Activated T-helper 17 cell treated with anti-CD3 and anti-CD28 coated beads, Interleukin-2, amount 50 U/mL, for 72 hours (primary cell): ENCODE data around the gene SH3BP2. TPM values are rescaled to one million over a fixed set of nuclear protein-coding genes. Genes with fewer than 3 reads are reported as not detected.

Experiments used
- ATAC-seq: fragments of 150-1000 bp; cut with Tn5 transposase; replicated peaks from 2 replicates; pipeline ENCODE4 v1.10.0; 2021; ENCODE audit warnings: mild to moderate bottlenecking, moderate library complexity
- H3K27ac Mint-ChIP-seq: one replicate; pipeline ENCODE4 v1.8.0; 2022; ENCODE audit warnings: mixed read lengths
- H3K27me3 Mint-ChIP-seq: one replicate; pipeline ENCODE4 v1.8.0; 2022; ENCODE audit warnings: mixed read lengths
- H3K36me3 Mint-ChIP-seq: one replicate; pipeline ENCODE4 v1.8.0; 2022; ENCODE audit warnings: low read depth, mild to moderate bottlenecking, mixed read lengths
- H3K4me1 Mint-ChIP-seq: one replicate; pipeline ENCODE4 v1.8.0; 2022; ENCODE audit warnings: mixed read lengths
- H3K4me3 Mint-ChIP-seq: one replicate; pipeline ENCODE4 v1.8.0; 2022; ENCODE audit warnings: mild to moderate bottlenecking, mixed read lengths
- H3K9me3 Mint-ChIP-seq: one replicate; pipeline ENCODE4 v1.8.0; 2022; ENCODE audit warnings: mixed read lengths
- total RNA-seq, 2 donors: library from RNA; stranded (reverse); gene quantifications; one replicate each; pipeline ENCODE4 v1.2.3, GENCODE V29; 2022

Gene SH3BP2
- total RNA-seq, 2 donors from 2014 or later: 83.5 to 122 TPM

GRCh38 chr4:2781911-2782310 is 11.0 kb upstream of the SH3BP2 start:
- Mint-ChIP-seq H3K4me3 (no peak overlapping the region), H3K27me3 (no peaks in the 10 kb centered on the region), H3K4me1 (peaks cover 4% of the 10 kb centered on the region), H3K36me3 (no peaks in the 10 kb centered on the region), H3K9me3 (no peaks in the 10 kb centered on the region), H3K27ac (no peak overlapping the region)
- no peak for ATAC-seq

- ATAC-seq: no peak
- Mint-ChIP-seq H3K4me1 (peaks cover 4% of the 10 kb centered on the region), H3K27me3 (no peaks in the 10 kb centered on the region), H3K9me3 (no peaks in the 10 kb centered on the region), H3K36me3 (no peaks in the 10 kb centered on the region), H3K27ac (no peak overlapping the region), H3K4me3 (peak overlapping the region; percentile 16)
Observed at GRCh38 chr4:2783790-2784189, 9.1 kb upstream of the SH3BP2 start.

- H3K4me1 Mint-ChIP-seq: peaks cover 10% of the 10 kb centered on the region
- peak overlapping the region; percentile 93 for H3K27ac Mint-ChIP-seq
- H3K36me3 Mint-ChIP-seq: no peaks in the 10 kb centered on the region
- no peaks in the 10 kb centered on the region for H3K9me3 Mint-ChIP-seq
- no peaks in the 10 kb centered on the region for H3K27me3 Mint-ChIP-seq
- peak overlapping the region; percentile 66 for H3K4me3 Mint-ChIP-seq
- ATAC-seq: peak; percentile 80
Observed at GRCh38 chr4:2785613-2786012, 7.3 kb upstream of the SH3BP2 start.

- H3K4me1 Mint-ChIP-seq: peaks cover 10% of the 10 kb centered on the region
- H3K4me3 Mint-ChIP-seq: peak overlapping the region; percentile 66
- no peaks in the 10 kb centered on the region for H3K27me3 Mint-ChIP-seq
- no peaks in the 10 kb centered on the region for H3K36me3 Mint-ChIP-seq
- ATAC-seq: peak; percentile 72
- no peaks in the 10 kb centered on the region for H3K9me3 Mint-ChIP-seq
- H3K27ac Mint-ChIP-seq: peak overlapping the region; percentile 93
Observed at GRCh38 chr4:2786152-2786671, 6.7 kb upstream of the SH3BP2 start.

GRCh38 chr4:2786794-2787229 is 6.1 kb upstream of the SH3BP2 start:
- H3K27ac Mint-ChIP-seq: peak overlapping the region; percentile 93
- peaks cover 10% of the 10 kb centered on the region for H3K4me1 Mint-ChIP-seq
- H3K27me3 Mint-ChIP-seq: no peaks in the 10 kb centered on the region
- H3K9me3 Mint-ChIP-seq: no peaks in the 10 kb centered on the region
- ATAC-seq: no peak
- no peaks in the 10 kb centered on the region for H3K36me3 Mint-ChIP-seq
- H3K4me3 Mint-ChIP-seq: peak overlapping the region; percentile 66

- ATAC-seq: peak; percentile 57
- H3K4me3 Mint-ChIP-seq: peak overlapping the region; percentile 66
- H3K27ac Mint-ChIP-seq: peak overlapping the region; percentile 93
- peaks cover 10% of the 10 kb centered on the region for H3K4me1 Mint-ChIP-seq
- H3K9me3 Mint-ChIP-seq: no peaks in the 10 kb centered on the region
- H3K36me3 Mint-ChIP-seq: no peaks in the 10 kb centered on the region
- no peaks in the 10 kb centered on the region for H3K27me3 Mint-ChIP-seq
Observed at GRCh38 chr4:2787230-2788100, 5.4 kb upstream of the SH3BP2 start.

GRCh38 chr4:2788101-2788500 is 4.8 kb upstream of the SH3BP2 start:
- H3K27me3 Mint-ChIP-seq: no peaks in the 10 kb centered on the region
- peaks cover 10% of the 10 kb centered on the region for H3K4me1 Mint-ChIP-seq
- no peaks in the 10 kb centered on the region for H3K36me3 Mint-ChIP-seq
- H3K9me3 Mint-ChIP-seq: no peaks in the 10 kb centered on the region
- H3K4me3 Mint-ChIP-seq: peak overlapping the region; percentile 66
- H3K27ac Mint-ChIP-seq: peak overlapping the region; percentile 93
- no peak for ATAC-seq

- H3K4me3 Mint-ChIP-seq: peak overlapping the region; percentile 66
- H3K27me3 Mint-ChIP-seq: no peaks in the 10 kb centered on the region
- no peak for ATAC-seq
- H3K27ac Mint-ChIP-seq: peak overlapping the region; percentile 65
- H3K9me3 Mint-ChIP-seq: no peaks in the 10 kb centered on the region
- peaks cover 2% of the 10 kb centered on the region for H3K36me3 Mint-ChIP-seq
- H3K4me1 Mint-ChIP-seq: peaks cover 10% of the 10 kb centered on the region
Observed at GRCh38 chr4:2788532-2789103, 4.3 kb upstream of the SH3BP2 start.

GRCh38 chr4:2789351-2789750 is 3.5 kb upstream of the SH3BP2 start:
- Mint-ChIP-seq H3K9me3 (no peaks in the 10 kb centered on the region), H3K27me3 (no peaks in the 10 kb centered on the region), H3K36me3 (peaks cover 9% of the 10 kb centered on the region), H3K27ac (peak overlapping the region; percentile 65), H3K4me3 (no peak overlapping the region), H3K4me1 (peaks cover 6% of the 10 kb centered on the region)
- ATAC-seq: no peak

- ATAC-seq: no peak
- peaks cover 16% of the 10 kb centered on the region for H3K36me3 Mint-ChIP-seq
- H3K27me3 Mint-ChIP-seq: no peaks in the 10 kb centered on the region
- H3K9me3 Mint-ChIP-seq: no peaks in the 10 kb centered on the region
- no peak overlapping the region for H3K4me3 Mint-ChIP-seq
- H3K27ac Mint-ChIP-seq: peak overlapping the region; percentile 65
- peaks cover 6% of the 10 kb centered on the region for H3K4me1 Mint-ChIP-seq
Observed at GRCh38 chr4:2789793-2790582, 2.9 kb upstream of the SH3BP2 start.

GRCh38 chr4:2790583-2791517 is 2.0 kb upstream of the SH3BP2 start:
- Mint-ChIP-seq H3K27ac (peak overlapping the region; percentile 36), H3K27me3 (no peaks in the 10 kb centered on the region), H3K36me3 (peaks cover 18% of the 10 kb centered on the region), H3K4me1 (peaks cover 6% of the 10 kb centered on the region), H3K9me3 (no peaks in the 10 kb centered on the region), H3K4me3 (no peak overlapping the region)
- no peak for ATAC-seq

GRCh38 chr4:2791518-2792395 is 1.1 kb upstream of the SH3BP2 start:
- H3K36me3 Mint-ChIP-seq: peaks cover 23% of the 10 kb centered on the region
- H3K27ac Mint-ChIP-seq: peak overlapping the region; percentile 36
- H3K27me3 Mint-ChIP-seq: no peaks in the 10 kb centered on the region
- no peaks in the 10 kb centered on the region for H3K9me3 Mint-ChIP-seq
- H3K4me3 Mint-ChIP-seq: peak overlapping the region; percentile 22
- ATAC-seq: no peak
- H3K4me1 Mint-ChIP-seq: peaks cover 6% of the 10 kb centered on the region

- Mint-ChIP-seq H3K27me3 (no peaks in the 10 kb centered on the region), H3K4me3 (peak overlapping the region; percentile 22), H3K27ac (no peak overlapping the region), H3K36me3 (peaks cover 23% of the 10 kb centered on the region), H3K9me3 (no peaks in the 10 kb centered on the region), H3K4me1 (peaks cover 6% of the 10 kb centered on the region)
- ATAC-seq: no peak
Observed at GRCh38 chr4:2792396-2792710, 532 bp upstream of the SH3BP2 start.
